Natural killer cell (primary cell): ENCODE data around the gene EGLN2. TPM values are rescaled to one million over a fixed set of nuclear protein-coding genes. Genes with fewer than 3 reads are reported as not detected.
A peak's percentile ranks its signal among the peaks of the same experiment; 100 is the strongest.
"Not testable (repeated sequence)": the region's sequence is repeated elsewhere in the genome, so short reads cannot be mapped to it uniquely, and the experiment has no call there.

Experiments used
- ATAC-seq, 3 donors: fragments of 150-1000 bp in 2 of 3; fragments of 200-7000 bp in 1 of 3; cut with Tn5 transposase; 1 replicate in 1 of 3; 2 replicates in 2 of 3; pipeline ENCODE4 v1.10.0; 2021; ENCODE audit warnings: mild to moderate bottlenecking in 2 of 3, moderate library complexity in 2 of 3
- DNase-seq, 2 donors: peaks; one replicate each; pipeline versions ENCODE4 v3.0.0 to v3.0.0-alpha.2; 2013 to 2021; ENCODE audit warnings: mixed read lengths in 1 of 2
- H3K27ac ChIP-seq: one replicate; pipeline ENCODE4 v1.5.1; 2013; ENCODE audit warnings: mild to moderate bottlenecking, low read length
- H3K27me3 ChIP-seq: one replicate; pipeline ENCODE4 v1.6.1; 2013; ENCODE audit warnings: low read length; ENCODE audit not compliant: control insufficient read depth, insufficient read depth
- H3K36me3 ChIP-seq: one replicate; pipeline ENCODE4 v1.6.1; 2013; ENCODE audit warnings: low read length; ENCODE audit not compliant: control insufficient read depth, insufficient read depth
- H3K4me1 ChIP-seq: one replicate; pipeline ENCODE4 v1.6.1; 2013; ENCODE audit warnings: low read length; ENCODE audit not compliant: control insufficient read depth, insufficient read depth
- H3K4me3 ChIP-seq: one replicate; pipeline ENCODE4 v1.5.1; 2013; ENCODE audit warnings: low read length
- H3K9me3 ChIP-seq: one replicate; pipeline ENCODE4 v1.6.1; 2013; ENCODE audit warnings: low read length; ENCODE audit not compliant: control insufficient read depth, insufficient read depth
- H3K27ac Mint-ChIP-seq, 2 donors: one replicate each; pipeline ENCODE4 v1.8.0; 2022; ENCODE audit warnings: mild to moderate bottlenecking in 2 of 2, mixed read lengths in 2 of 2, moderate library complexity in 1 of 2
- H3K27me3 Mint-ChIP-seq, 2 donors: one replicate each; pipeline ENCODE4 v1.8.0; 2022; ENCODE audit warnings: low read depth in 2 of 2, mixed read lengths in 2 of 2
- H3K36me3 Mint-ChIP-seq: one replicate; pipeline ENCODE4 v1.8.0; 2022; ENCODE audit warnings: mixed read lengths
- H3K4me1 Mint-ChIP-seq, 2 donors: one replicate each; pipeline ENCODE4 v1.8.0; 2022; ENCODE audit warnings: mixed read lengths in 2 of 2
- H3K4me3 Mint-ChIP-seq: one replicate; pipeline ENCODE4 v1.8.0; 2022; ENCODE audit warnings: mild to moderate bottlenecking, moderate library complexity, mixed read lengths
- H3K9me3 Mint-ChIP-seq, 2 donors: one replicate each; pipeline ENCODE4 v1.8.0; 2022; ENCODE audit warnings: mixed read lengths in 2 of 2
- CTCF ChIP-seq: fragments of 200-600 bp; IDR thresholded peaks from one replicate; pipeline ENCODE4 v1.8.0; 2022; ENCODE audit warnings: antibody characterized with exemption
- WGBS: methylation state at CpG from one replicate; pipeline ENCODE4 v1.1.7; 2013; ENCODE audit warnings: missing lambda C conversion rate; ENCODE audit not compliant: insufficient coverage; 5-methylcytosine and 5-hydroxymethylcytosine counted together
- intact Hi-C: fragments of 100-400 bp; cut with micrococcal nuclease; formaldehyde crosslinking; loops from one replicate; pipeline ENCODE4 v1.14.2; 2022
- total RNA-seq, 4 donors: library from RNA; stranded (reverse); fragments of 120-200 nt in 1 of 4; gene quantifications; one replicate each; pipeline versions ENCODE4 v1.2.3 to v1.2.4, GENCODE V29; 2013 to 2022

EGLN2 gene
- total RNA-seq, 3 donors from 2014 or later (not counting 1 experiment from before 2014, with no cell fraction given), result 104 to 156 (median 151) TPM

GRCh38 chr19:40829205-40829604 lies 30.2 kb downstream of the EGLN2 start:
- no peak for DNase-seq
- no peaks in the 10 kb centered on the region for H3K36me3 Mint-ChIP-seq
- Histone ChIP-seq H3K9me3 (no peaks in the 10 kb centered on the region), H3K36me3 (no peaks in the 10 kb centered on the region), H3K27me3 (no peaks in the 10 kb centered on the region), H3K27ac (no peak overlapping the region), H3K4me3 (no peak overlapping the region), H3K4me1 (peaks cover 41% of the 10 kb centered on the region)
- peak overlapping the region; percentile 85 to 92 for H3K27ac Mint-ChIP-seq
- no peak overlapping the region for H3K4me3 Mint-ChIP-seq
- intact Hi-C loops, result loop anchor here (5.0 to 10.0 kb wide), 2 partner anchors 433 to 476 kb away; partner anchors contain the start of gene HNRNPUL1
- no peak for ATAC-seq
- no peaks in the 10 kb centered on the region for H3K27me3 Mint-ChIP-seq
- H3K4me1 Mint-ChIP-seq, result peaks cover 39 to 52% of the 10 kb centered on the region in 2 donors
- H3K9me3 Mint-ChIP-seq, result peaks cover 0 to 3% of the 10 kb centered on the region in 2 donors
- TF ChIP-seq CTCF, result no peak

- H3K9me3 ChIP-seq, intact Hi-C loops: not testable (repeated sequence)
Observed at GRCh38 chr19:40830741-40831140, 31.8 kb downstream of the EGLN2 start.

GRCh38 chr19:40831502-40832430 lies 32.8 kb downstream of the EGLN2 start:
- Histone ChIP-seq H3K9me3 (no peaks in the 10 kb centered on the region), H3K27me3 (no peaks in the 10 kb centered on the region), H3K27ac (no peak overlapping the region), H3K4me3 (no peak overlapping the region), H3K36me3 (no peaks in the 10 kb centered on the region), H3K4me1 (peaks cover 16% of the 10 kb centered on the region)
- TF ChIP-seq CTCF, result no peak
- Mint-ChIP-seq H3K4me1 (peaks cover 19 to 32% of the 10 kb centered on the region in 2 donors), H3K36me3 (no peaks in the 10 kb centered on the region), H3K9me3 (peaks cover 0 to 3% of the 10 kb centered on the region in 2 donors), H3K27me3 (no peaks in the 10 kb centered on the region), H3K4me3 (no peak overlapping the region), H3K27ac (peak overlapping the region; percentile 27 to 85)
- ATAC-seq (no peak), DNase-seq (peak in 1 of 2 donors; percentile 2)
- 65% methylated on average over 3 of the region's 7 CpGs for WGBS
- intact Hi-C loops, result no loop called here

More at GRCh38 chr19:40830741-40831140, 31.8 kb downstream of the EGLN2 start:
- not testable (repeated sequence) for H3K27ac ChIP-seq, H3K4me3 Mint-ChIP-seq, H3K9me3 Mint-ChIP-seq, H3K27me3 Mint-ChIP-seq, H3K4me3 ChIP-seq, H3K27me3 ChIP-seq, H3K36me3 Mint-ChIP-seq, ATAC-seq, H3K36me3 ChIP-seq
- peaks cover 29 to 41% of the 10 kb centered on the region in 2 donors for H3K4me1 Mint-ChIP-seq
- peaks cover 27% of the 10 kb centered on the region for H3K4me1 ChIP-seq
- peak in 1 of 2 donors; percentile 1 for DNase-seq
- 98% methylated on average over 16 of the region's 16 CpGs for WGBS
- H3K27ac Mint-ChIP-seq, result peak overlapping the region; percentile 85 to 92

- Mint-ChIP-seq H3K27ac (peak overlapping the region; percentile 27 to 85), H3K4me1 (peaks cover 13 to 25% of the 10 kb centered on the region in 2 donors)
- ATAC-seq, H3K27me3 ChIP-seq, H3K36me3 ChIP-seq, H3K4me3 ChIP-seq, H3K4me1 ChIP-seq, H3K9me3 Mint-ChIP-seq, H3K27ac ChIP-seq, H3K27me3 Mint-ChIP-seq, intact Hi-C loops, H3K4me3 Mint-ChIP-seq, H3K36me3 Mint-ChIP-seq, H3K9me3 ChIP-seq: not testable (repeated sequence)
- WGBS, result 73% methylated on average over 3 of the region's 4 CpGs
- DNase-seq, result peak in 1 of 2 donors; percentile 3
Observed at GRCh38 chr19:40832431-40832790, 33.4 kb downstream of the EGLN2 start.

GRCh38 chr19:40833728-40834533 lies 34.9 kb downstream of the EGLN2 start:
- peak overlapping the region; percentile 20 for H3K27ac ChIP-seq
- H3K4me1 ChIP-seq, H3K27me3 Mint-ChIP-seq, H3K9me3 ChIP-seq, H3K4me3 ChIP-seq, intact Hi-C loops, H3K27me3 ChIP-seq, H3K9me3 Mint-ChIP-seq, H3K36me3 Mint-ChIP-seq, H3K36me3 ChIP-seq: not testable (repeated sequence)
- 93% methylated on average over 2 of the region's 7 CpGs for WGBS
- H3K27ac Mint-ChIP-seq, result peak overlapping the region; percentile 51 to 57
- ATAC-seq (peak in 2 of 3 donors; percentile 9 to 21), DNase-seq (peak in 1 of 2 donors; percentile 2)
- peak overlapping the region; percentile 52 for H3K4me3 Mint-ChIP-seq
- H3K4me1 Mint-ChIP-seq, result peaks cover 7 to 13% of the 10 kb centered on the region in 2 donors
